GM10248 (cell line): ENCODE results near the gene SMTN.
A peak's percentile ranks its signal among the peaks of the same experiment; 100 is the strongest.

Experiments
- CTCF ChIA-PET: fragments of 300-600 bp; sonication (Branson Sonifier 250); formaldehyde crosslinking; extraction: SDS; loops from one replicate; lab custom pipeline; 2021; ENCODE audit warnings: antibody characterized with exemption; lab: Yijun Ruan, JAX
- POLR2A ChIA-PET: fragments of 350-650 bp; sonication (Branson Sonifier 250); formaldehyde crosslinking; extraction: SDS; loops from one replicate; lab custom pipeline; 2020; ENCODE audit warnings: antibody characterized with exemption; lab: Yijun Ruan, JAX
- DNase-seq: peaks from one replicate; pipeline ENCODE4 v3.0.0; 2012; ENCODE audit errors: extremely low spot score
- CTCF ChIP-seq: IDR thresholded peaks from 2 replicates; pipeline ENCODE4 v1.5.1; 2012; ENCODE audit warnings: mild to moderate bottlenecking, low read depth; ENCODE audit errors: extremely low read depth, missing control alignments, control extremely low read depth

The SMTN gene

DNA sequence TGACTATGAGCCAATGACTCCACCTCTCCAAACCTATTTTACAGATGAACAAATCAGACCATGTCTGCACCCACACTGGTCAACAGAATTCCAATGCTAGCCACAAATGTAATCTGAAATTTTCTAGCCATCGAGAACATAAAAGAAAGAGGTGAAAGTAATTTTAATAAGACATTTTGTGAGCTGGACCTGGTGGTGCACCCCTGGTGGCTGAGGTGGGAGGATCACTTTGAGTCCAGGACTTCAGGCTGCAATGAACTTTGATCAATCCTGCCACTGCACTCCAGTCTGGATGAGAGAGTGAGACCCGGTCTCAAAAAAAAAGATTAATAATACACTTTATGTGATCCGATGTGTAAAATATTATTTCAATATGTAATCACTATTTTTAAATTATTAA, 69.5 kb downstream of the SMTN start:
- TF ChIP-seq CTCF = peak; percentile 4
- POLR2A ChIA-PET = no interaction called here

GRCh38 chr22:31151872-31152271, 70.8 kb downstream of the SMTN start:
- CTCF ChIA-PET = interaction anchor here (1.0 kb wide), 1 partner anchor 9 kb away, joined by 3 read pairs; no protein-coding TSS in a partner anchor

More for the DNA sequence above, 69.5 kb downstream of the SMTN start:
- no peak for DNase-seq
- CTCF ChIA-PET = interaction anchor here (0.7 kb wide), 1 partner anchor 9 kb away, joined by 5 read pairs; no protein-coding TSS in a partner anchor

DNA sequence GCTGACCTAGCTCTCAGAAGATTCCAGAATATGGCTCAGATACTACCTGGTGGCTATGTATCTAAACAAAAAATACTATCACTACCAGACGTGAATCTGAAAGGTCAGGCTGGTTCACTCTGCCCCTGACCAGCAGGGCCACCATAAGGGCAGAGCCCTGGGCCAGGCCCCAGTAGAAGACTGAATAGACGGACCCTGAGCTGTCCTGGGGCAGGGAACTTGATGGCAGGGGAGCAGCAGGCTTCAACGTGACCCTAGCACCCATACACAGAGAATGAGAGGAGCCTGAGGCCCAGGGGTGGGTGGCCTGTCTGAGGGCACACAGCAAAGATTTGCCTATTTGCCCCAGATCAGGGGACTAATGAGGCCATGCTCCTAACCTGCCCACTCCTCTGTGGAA, 72.2 kb downstream of the SMTN start:
- CTCF ChIA-PET = interaction anchor here (1.2 to 1.3 kb wide), 2 partner anchors 64 to 72 kb away, joined by 3 read pairs; no protein-coding TSS in a partner anchor
- no peak for DNase-seq
- TF ChIP-seq CTCF = no peak
- POLR2A ChIA-PET = interaction anchor here (0.7 kb wide), 1 partner anchor 16 kb away, joined by 3 read pairs; no protein-coding TSS in a partner anchor

More at GRCh38 chr22:31151872-31152271, 70.8 kb downstream of the SMTN start:
- POLR2A ChIA-PET = no interaction called here
- no peak for DNase-seq
- TF ChIP-seq CTCF = no peak
